HepG2 (cell line): ENCODE results near the gene TMEM135. TPM values are rescaled to one million over a fixed set of nuclear protein-coding genes. Genes with fewer than 3 reads are reported as not detected.

Experiments used
- ARHGAP35 ChIP-seq: sonication (generic); formaldehyde crosslinking; IDR thresholded peaks from 2 replicates; pipeline ENCODE4 v1.9.0; 2022; ENCODE audit warnings: mild to moderate bottlenecking, inconsistent platforms, moderate library complexity, missing genetic modification reagents, borderline replicate concordance
- CCAR2 ChIP-seq: fragments of 200-400 bp; formaldehyde crosslinking; optimal IDR thresholded peaks from 2 replicates; pipeline ENCODE3; 2018; ENCODE audit warnings: low read depth, mild to moderate bottlenecking, low read length, moderate library complexity
- E2F1 ChIP-seq: sonication (generic); formaldehyde crosslinking; IDR thresholded peaks from 2 replicates; pipeline ENCODE4 v1.5.0; 2020; ENCODE audit warnings: missing genetic modification reagents
- GTF3A ChIP-seq: sonication (generic); formaldehyde crosslinking; conservative IDR thresholded peaks from 2 replicates; pipeline ENCODE4 v1.4.0; 2020; ENCODE audit warnings: mild to moderate bottlenecking, missing genetic modification reagents
- HIVEP1 ChIP-seq: sonication (generic); formaldehyde crosslinking; IDR thresholded peaks from 2 replicates; pipeline ENCODE4 v1.4.0; 2020; ENCODE audit warnings: mild to moderate bottlenecking, missing genetic modification reagents
- MAF1 ChIP-seq: sonication (generic); formaldehyde crosslinking; IDR thresholded peaks from 2 replicates; pipeline ENCODE4 v1.5.0; 2020; ENCODE audit warnings: missing genetic modification reagents, borderline replicate concordance
- MIXL1 ChIP-seq: IDR thresholded peaks from 2 replicates; pipeline ENCODE4 v1.6.1; 2016
- NAIF1 ChIP-seq: sonication (generic); formaldehyde crosslinking; IDR thresholded peaks from 2 replicates; pipeline ENCODE4 v1.5.0; 2020; ENCODE audit warnings: mild to moderate bottlenecking, missing genetic modification reagents, borderline replicate concordance
- SMAD1 ChIP-seq: sonication (generic); formaldehyde crosslinking; IDR thresholded peaks from 2 replicates; pipeline ENCODE4 v1.4.0; 2020; ENCODE audit warnings: missing genetic modification reagents, low read depth, mild to moderate bottlenecking, borderline replicate concordance
- TCF7L2 ChIP-seq: IDR thresholded peaks from 2 replicates; pipeline ENCODE4 v1.6.1; 2011; ENCODE audit warnings: mild to moderate bottlenecking, low read depth, low read length, moderate library complexity
- TOE1 ChIP-seq: sonication (generic); formaldehyde crosslinking; IDR thresholded peaks from 2 replicates; pipeline ENCODE4 v1.4.0; 2020; ENCODE audit warnings: mild to moderate bottlenecking, missing genetic modification reagents
- TOPORS ChIP-seq: sonication (generic); formaldehyde crosslinking; IDR thresholded peaks from 2 replicates; pipeline ENCODE4 v1.8.0; 2023; ENCODE audit warnings: mild to moderate bottlenecking, missing genetic modification reagents
- ZBTB44 ChIP-seq: sonication (generic); formaldehyde crosslinking; IDR thresholded peaks from 2 replicates; pipeline ENCODE4 v1.4.0; 2020; ENCODE audit warnings: missing genetic modification reagents
- ZBTB8A ChIP-seq: sonication (generic); formaldehyde crosslinking; IDR thresholded peaks from 2 replicates; pipeline ENCODE4 v1.4.0; 2020; ENCODE audit warnings: mild to moderate bottlenecking, low read depth, missing genetic modification reagents, borderline replicate concordance
- ZFP36 ChIP-seq: fragments of 150-350 bp; IDR thresholded peaks from 2 replicates; pipeline ENCODE4 v1.6.1; 2018; ENCODE audit warnings: borderline replicate concordance, low read length, low read depth; ENCODE audit not compliant: partially characterized antibody
- ZNF260 ChIP-seq: sonication (generic); formaldehyde crosslinking; IDR thresholded peaks from 2 replicates; pipeline ENCODE4 v1.4.0; 2020; ENCODE audit warnings: missing genetic modification reagents, low read depth, mild to moderate bottlenecking, borderline replicate concordance
- ZNF44 ChIP-seq: sonication (generic); formaldehyde crosslinking; IDR thresholded peaks from 2 replicates; pipeline ENCODE4 v1.5.1; 2020; ENCODE audit warnings: mild to moderate bottlenecking, missing genetic modification reagents
- ZNF850 ChIP-seq: sonication (generic); formaldehyde crosslinking; conservative IDR thresholded peaks from 2 replicates; pipeline ENCODE4 v1.9.0; 2021; ENCODE audit warnings: mild to moderate bottlenecking, missing genetic modification reagents
- ZSCAN20 ChIP-seq: sonication (generic); formaldehyde crosslinking; IDR thresholded peaks from 2 replicates; pipeline ENCODE4 v1.4.0; 2020; ENCODE audit warnings: missing genetic modification reagents, mild to moderate bottlenecking, borderline replicate concordance
- polyA plus RNA-seq, 8 experiments: library from polyadenylated mRNA; depleted of rRNA in 3 of 8; stranded (reverse) in 7 of 8; unstranded in 1 of 8; fragments of >200 nt; fragmentation: Illumina TruSeq in 4 of 8; extraction: Trizol in 4 of 8; gene quantifications; 2 replicates each; pipeline versions ENCODE4 v1.2.1 to v1.2.3, GENCODE V29; 2011 to 2016; ENCODE audit warnings: low read depth in 4 of 8, missing spikeins in 1 of 8, mixed read lengths in 1 of 8; ENCODE audit not compliant: insufficient read depth in 1 of 8
- total RNA-seq, 5 experiments: library from RNA; depleted of rRNA; stranded (reverse); fragments of >200 nt; fragmentation: Illumina TruSeq; extraction: Trizol; gene quantifications; 2 replicates each; pipeline ENCODE4 v1.2.3, GENCODE V29; 2016; ENCODE audit warnings: low read depth in 1 of 5
- TF ChIP-seq, protein P1 (sequence below): sonication (generic); formaldehyde crosslinking; IDR thresholded peaks from 2 replicates; pipeline ENCODE4 v1.5.0; 2020; ENCODE audit warnings: mild to moderate bottlenecking, missing genetic modification reagents, borderline replicate concordance
- TF ChIP-seq, protein P2 (sequence below): sonication (generic); formaldehyde crosslinking; IDR thresholded peaks from 2 replicates; pipeline ENCODE4 v1.8.1; 2023; ENCODE audit warnings: mild to moderate bottlenecking, moderate library complexity, missing genetic modification reagents

Gene TMEM135
- total and polyA plus RNA-seq, 2 of the 13 experiments (the other 11 are each of a cell fraction or from before 2014, with no cell fraction given), result 36.6 to 88.9 TPM

GRCh38 chr11:87037450-87038234, at the start of gene TMEM135 (continued):
- TF ChIP-seq ZBTB44 (CRISPR knock-in tag) (no peak), ZNF850 (CRISPR knock-in tag) (0 out of 2 replicates have a peak, but pooled peaks have one; percentile 44), ARHGAP35 (CRISPR knock-in tag) (peak; percentile 86; the same call in 1 of the 2 replicates), ZBTB8A (CRISPR knock-in tag) (no peak), ZNF44 (no peak; the same call in 1 of the 2 replicates), E2F1 (CRISPR knock-in tag) (no peak; the same call in 1 of the 2 replicates), TOPORS (CRISPR knock-in tag) (peak; percentile 66; the same call in 1 of the 2 replicates), MAF1 (no peak), HIVEP1 (CRISPR knock-in tag) (no peak), GTF3A (no peak), MIXL1 (CRISPR knock-in tag) (no peak; the same call in 1 of the 2 replicates), CCAR2 (no peak), NAIF1 (CRISPR knock-in tag) (no peak), TCF7L2 (no peak), ZNF260 (CRISPR knock-in tag) (no peak), ZFP36 (no peak), ZSCAN20 (CRISPR knock-in tag) (peak; percentile 27; the same call in 1 of the 2 replicates), TOE1 (no peak), SMAD1 (CRISPR knock-in tag) (peak; percentile 70; the same call in 1 of the 2 replicates)
- TF ChIP-seq, protein P1, sequence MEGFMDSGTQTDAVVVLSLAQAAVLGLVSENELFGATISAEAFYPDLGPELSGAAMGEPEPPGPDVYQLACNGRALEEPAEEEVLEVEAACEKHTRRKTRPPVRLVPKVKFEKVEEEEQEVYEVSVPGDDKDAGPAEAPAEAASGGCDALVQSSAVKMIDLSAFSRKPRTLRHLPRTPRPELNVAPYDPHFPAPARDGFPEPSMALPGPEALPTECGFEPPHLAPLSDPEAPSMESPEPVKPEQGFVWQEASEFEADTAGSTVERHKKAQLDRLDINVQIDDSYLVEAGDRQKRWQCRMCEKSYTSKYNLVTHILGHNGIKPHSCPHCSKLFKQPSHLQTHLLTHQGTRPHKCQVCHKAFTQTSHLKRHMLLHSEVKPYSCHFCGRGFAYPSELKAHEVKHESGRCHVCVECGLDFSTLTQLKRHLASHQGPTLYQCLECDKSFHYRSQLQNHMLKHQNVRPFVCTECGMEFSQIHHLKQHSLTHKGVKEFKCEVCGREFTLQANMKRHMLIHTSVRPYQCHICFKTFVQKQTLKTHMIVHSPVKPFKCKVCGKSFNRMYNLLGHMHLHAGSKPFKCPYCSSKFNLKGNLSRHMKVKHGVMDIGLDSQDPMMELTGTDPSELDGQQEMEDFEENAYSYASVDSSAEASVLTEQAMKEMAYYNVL, result peak; percentile 49; the same call in 1 of the 2 replicates
- TF ChIP-seq, protein P2, sequence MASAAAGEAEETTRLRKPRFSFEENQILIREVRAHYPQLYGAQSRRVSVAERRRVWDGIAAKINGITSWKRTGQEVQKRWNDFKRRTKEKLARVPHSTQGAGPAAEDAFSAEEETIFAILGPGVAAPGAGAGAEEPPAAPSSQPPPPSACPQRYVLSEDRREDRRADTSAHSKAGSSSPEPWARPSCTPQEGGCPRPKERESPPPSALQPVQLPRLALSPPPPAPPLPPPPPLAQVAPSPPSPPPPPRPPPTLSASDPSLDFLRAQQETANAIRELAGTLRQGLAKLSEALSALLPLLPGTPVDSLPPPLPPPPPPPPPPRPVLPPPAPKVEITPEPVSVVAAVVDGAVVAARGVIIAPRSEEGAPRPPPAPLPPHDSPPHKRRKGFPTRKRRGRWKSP (CRISPR knock-in tag), result peak; percentile 100
